Measurements from ENCODE around the gene PLA2G4E. TPM values are rescaled to one million over a fixed set of nuclear protein-coding genes. Genes with fewer than 3 reads are reported as not detected.

The PLA2G4E gene
- total RNA-seq, 2 donors from 2014 or later, result not detected

DNA sequence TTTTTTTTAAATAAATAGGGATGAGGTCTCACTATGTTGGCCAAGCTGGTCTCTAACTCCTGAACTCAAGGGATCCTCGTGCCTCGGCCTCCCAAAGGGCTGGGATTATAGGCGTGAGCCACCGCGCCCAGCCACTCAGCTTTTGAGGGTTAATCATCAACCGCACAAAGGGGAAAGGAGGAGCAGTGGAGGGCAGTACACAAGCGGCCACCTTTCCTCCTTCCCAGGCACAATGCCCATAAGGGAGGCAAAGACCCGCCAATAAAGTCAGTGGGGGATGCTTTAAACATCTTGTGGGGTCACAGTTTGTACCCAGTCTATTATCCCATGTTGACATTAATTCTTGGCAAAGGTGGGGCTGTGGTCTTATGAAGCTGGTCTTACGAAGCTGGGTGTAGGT lies 80.9 kb downstream of the PLA2G4E start:
- no peak overlapping the region for H3K27ac ChIP-seq (ENCODE audit: low read depth, low read length)
- TF ChIP-seq, protein P1, sequence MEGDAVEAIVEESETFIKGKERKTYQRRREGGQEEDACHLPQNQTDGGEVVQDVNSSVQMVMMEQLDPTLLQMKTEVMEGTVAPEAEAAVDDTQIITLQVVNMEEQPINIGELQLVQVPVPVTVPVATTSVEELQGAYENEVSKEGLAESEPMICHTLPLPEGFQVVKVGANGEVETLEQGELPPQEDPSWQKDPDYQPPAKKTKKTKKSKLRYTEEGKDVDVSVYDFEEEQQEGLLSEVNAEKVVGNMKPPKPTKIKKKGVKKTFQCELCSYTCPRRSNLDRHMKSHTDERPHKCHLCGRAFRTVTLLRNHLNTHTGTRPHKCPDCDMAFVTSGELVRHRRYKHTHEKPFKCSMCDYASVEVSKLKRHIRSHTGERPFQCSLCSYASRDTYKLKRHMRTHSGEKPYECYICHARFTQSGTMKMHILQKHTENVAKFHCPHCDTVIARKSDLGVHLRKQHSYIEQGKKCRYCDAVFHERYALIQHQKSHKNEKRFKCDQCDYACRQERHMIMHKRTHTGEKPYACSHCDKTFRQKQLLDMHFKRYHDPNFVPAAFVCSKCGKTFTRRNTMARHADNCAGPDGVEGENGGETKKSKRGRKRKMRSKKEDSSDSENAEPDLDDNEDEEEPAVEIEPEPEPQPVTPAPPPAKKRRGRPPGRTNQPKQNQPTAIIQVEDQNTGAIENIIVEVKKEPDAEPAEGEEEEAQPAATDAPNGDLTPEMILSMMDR (conservative IDR thresholded peaks at IDR 0.05), result no peak
- H3K9ac ChIP-seq (ENCODE audit: extremely low read depth, low read length, poor library complexity, severe bottlenecking), result no peak overlapping the region
- no peaks in the 10 kb centered on the region for H3K27me3 ChIP-seq (ENCODE audit: control insufficient read depth, insufficient read depth, low read length, poor library complexity, severe bottlenecking)
- Mint-ChIP-seq H3K4me1 (peaks cover 3% of the 10 kb centered on the region), H3K27ac (no peak overlapping the region), H3K36me3 (ENCODE audit: low read depth) (peaks cover 22% of the 10 kb centered on the region), H3K9me3 (no peaks in the 10 kb centered on the region), H3K4me3 (no peak overlapping the region), H3K27me3 (ENCODE audit: insufficient read depth) (no peaks in the 10 kb centered on the region)
- no peaks in the 10 kb centered on the region for H3K9me3 ChIP-seq (ENCODE audit: control insufficient read depth, low read length)
- peak; percentile 28 for DNase-seq
- WGBS, 2 experiments (ENCODE audit: insufficient coverage in 1 of 2, insufficient read length in 1 of 2), result 90 to 97% methylated on average over 6 to 9 of the region's 9 CpGs
- no peaks in the 10 kb centered on the region for H3K4me1 ChIP-seq (ENCODE audit: control insufficient read depth, insufficient read depth, low read length)
- H3K4me3 ChIP-seq (ENCODE audit: low read length), result no peak overlapping the region
- H3K36me3 ChIP-seq (ENCODE audit: control insufficient read depth, insufficient read depth, low read length), result peaks cover 50% of the 10 kb centered on the region

DNA sequence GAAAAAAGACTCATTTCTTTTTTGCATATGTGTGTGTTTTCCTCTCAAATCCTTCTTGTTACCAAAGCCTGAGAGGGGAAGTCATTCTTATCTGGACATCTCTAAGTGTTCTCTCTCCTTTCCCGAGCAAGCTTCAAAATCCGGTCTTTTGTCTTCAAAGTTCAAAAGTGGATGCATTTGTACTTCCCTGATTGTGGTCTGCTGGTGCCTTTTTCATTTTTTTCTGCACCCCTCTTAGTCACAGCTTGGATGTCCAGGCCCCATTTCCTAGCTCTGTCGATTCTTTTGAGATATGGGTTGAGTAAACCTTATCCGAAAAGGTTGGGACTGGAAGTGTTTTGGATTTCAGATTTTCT lies 83.3 kb downstream of the PLA2G4E start:
- Mint-ChIP-seq H3K27ac (no peak overlapping the region), H3K27me3 (ENCODE audit: insufficient read depth) (no peaks in the 10 kb centered on the region), H3K36me3 (ENCODE audit: low read depth) (peaks cover 22% of the 10 kb centered on the region), H3K4me3 (no peak overlapping the region), H3K9me3 (no peaks in the 10 kb centered on the region), H3K4me1 (peaks cover 25% of the 10 kb centered on the region)
- no peak overlapping the region for H3K9ac ChIP-seq (ENCODE audit: extremely low read depth, low read length, poor library complexity, severe bottlenecking)
- H3K9me3 ChIP-seq (ENCODE audit: control insufficient read depth, low read length), result no peaks in the 10 kb centered on the region
- H3K36me3 ChIP-seq (ENCODE audit: control insufficient read depth, insufficient read depth, low read length), result peaks cover 46% of the 10 kb centered on the region
- no peak for DNase-seq
- TF ChIP-seq, protein P1 (conservative IDR thresholded peaks at IDR 0.05), result no peak
- H3K27me3 ChIP-seq (ENCODE audit: control insufficient read depth, insufficient read depth, low read length, poor library complexity, severe bottlenecking), result no peaks in the 10 kb centered on the region
- H3K4me3 ChIP-seq (ENCODE audit: low read length), result no peak overlapping the region
- no peak overlapping the region for H3K27ac ChIP-seq (ENCODE audit: low read depth, low read length)
- H3K4me1 ChIP-seq (ENCODE audit: control insufficient read depth, insufficient read depth, low read length), result peaks cover 4% of the 10 kb centered on the region
- 93 to 94% methylated on average over 2 to 4 of the region's 4 CpGs for WGBS, 2 experiments (ENCODE audit: insufficient coverage in 1 of 2, insufficient read length in 1 of 2)

DNA sequence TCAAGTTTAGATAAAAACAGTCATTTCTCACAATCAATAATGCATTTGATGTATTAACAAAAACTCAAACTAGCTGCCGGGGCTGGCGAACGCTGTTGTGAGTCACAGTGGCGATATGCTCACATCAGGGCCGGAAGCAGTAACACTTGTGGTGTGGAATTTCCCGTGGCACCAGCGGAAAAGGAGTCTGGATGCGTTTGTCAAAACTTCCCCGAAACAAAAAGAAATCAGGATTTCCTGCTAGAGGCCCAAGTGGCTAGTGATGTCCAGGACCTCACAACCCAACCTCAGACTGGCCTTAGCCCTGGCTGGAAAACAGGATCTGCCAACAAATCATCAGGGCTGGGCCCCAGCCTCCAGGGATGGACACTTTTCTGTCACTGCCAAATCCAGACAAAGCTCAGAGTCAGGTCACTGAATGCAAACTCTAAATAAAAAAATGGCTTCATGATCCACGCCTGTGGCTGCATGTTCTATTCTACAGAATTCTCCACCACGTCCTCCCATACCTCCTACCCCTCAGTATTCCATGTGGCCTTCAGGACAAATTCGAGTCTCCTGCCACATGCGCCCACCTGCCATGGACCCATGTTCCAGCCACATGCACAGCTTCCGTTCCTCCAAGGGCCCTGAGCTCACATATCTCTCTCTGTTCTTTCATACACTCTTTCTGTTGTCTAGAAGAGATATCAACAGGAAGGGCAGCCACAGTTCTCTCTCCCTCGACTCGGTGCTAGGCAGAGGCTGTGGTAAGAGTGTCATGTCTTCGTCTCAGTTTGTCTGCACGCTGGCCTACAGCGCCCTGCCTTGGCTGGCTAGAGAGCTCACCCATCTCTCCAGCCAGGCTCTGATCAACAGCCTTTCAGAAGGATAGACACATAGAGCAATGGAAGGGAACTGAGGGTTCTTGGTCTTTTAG lies 83.9 kb downstream of the PLA2G4E start:
- TF ChIP-seq, protein P1 (conservative IDR thresholded peaks at IDR 0.05), result no peak
- Histone ChIP-seq H3K9ac (ENCODE audit: extremely low read depth, low read length, poor library complexity, severe bottlenecking) (no peak overlapping the region), H3K4me3 (ENCODE audit: low read length) (no peak overlapping the region), H3K4me1 (ENCODE audit: control insufficient read depth, insufficient read depth, low read length) (peaks cover 4% of the 10 kb centered on the region), H3K27ac (ENCODE audit: low read depth, low read length) (no peak overlapping the region), H3K9me3 (ENCODE audit: control insufficient read depth, low read length) (no peaks in the 10 kb centered on the region), H3K27me3 (ENCODE audit: control insufficient read depth, insufficient read depth, low read length, poor library complexity, severe bottlenecking) (no peaks in the 10 kb centered on the region), H3K36me3 (ENCODE audit: control insufficient read depth, insufficient read depth, low read length) (peaks cover 46% of the 10 kb centered on the region)
- Mint-ChIP-seq H3K27me3 (ENCODE audit: insufficient read depth) (no peaks in the 10 kb centered on the region), H3K27ac (no peak overlapping the region), H3K9me3 (no peaks in the 10 kb centered on the region), H3K36me3 (ENCODE audit: low read depth) (peaks cover 23% of the 10 kb centered on the region), H3K4me1 (peaks cover 27% of the 10 kb centered on the region), H3K4me3 (no peak overlapping the region)
- 90 to 94% methylated on average over 13 to 19 of the region's 19 CpGs for WGBS, 2 experiments (ENCODE audit: insufficient coverage in 1 of 2, insufficient read length in 1 of 2)
- DNase-seq, result no peak
